GM10248 (cell line): ENCODE results near the gene ZBTB20.

Experiments
- CTCF ChIA-PET: fragments of 300-600 bp; sonication (Branson Sonifier 250); formaldehyde crosslinking; extraction: SDS; loops from one replicate; lab custom pipeline; 2021; ENCODE audit warnings: antibody characterized with exemption; lab: Yijun Ruan, JAX
- POLR2A ChIA-PET: fragments of 350-650 bp; sonication (Branson Sonifier 250); formaldehyde crosslinking; extraction: SDS; loops from one replicate; lab custom pipeline; 2020; ENCODE audit warnings: antibody characterized with exemption; lab: Yijun Ruan, JAX
- DNase-seq: peaks from one replicate; pipeline ENCODE4 v3.0.0; 2012; ENCODE audit errors: extremely low spot score
- CTCF ChIP-seq: IDR thresholded peaks from 2 replicates; pipeline ENCODE4 v1.5.1; 2012; ENCODE audit warnings: mild to moderate bottlenecking, low read depth; ENCODE audit errors: extremely low read depth, missing control alignments, control extremely low read depth

ZBTB20 gene

GRCh38 chr3:114496874-114497273, 650.2 kb downstream of the ZBTB20 start:
- no peak for DNase-seq
- TF ChIP-seq CTCF, result no peak
- ChIA-PET CTCF (interaction anchor here (1.0 kb wide), 1 partner anchor 15 kb away, joined by 3 read pairs; no protein-coding TSS in a partner anchor), POLR2A (no interaction called here)

GRCh38 chr3:114496466-114496865, 650.6 kb downstream of the ZBTB20 start:
- ChIA-PET POLR2A (no interaction called here), CTCF (interaction anchor here (1.0 kb wide), 1 partner anchor 15 kb away, joined by 3 read pairs; no protein-coding TSS in a partner anchor)
- no peak for DNase-seq
- TF ChIP-seq CTCF, result no peak

GRCh38 chr3:114496021-114496434, 651.1 kb downstream of the ZBTB20 start:
- ChIA-PET CTCF (no interaction called here), POLR2A (no interaction called here)
- DNase-seq, result no peak
- TF ChIP-seq CTCF, result no peak

GRCh38 chr3:114494498-114494897, 652.6 kb downstream of the ZBTB20 start:
- POLR2A ChIA-PET, result no interaction called here
- CTCF ChIA-PET, result no interaction called here
- TF ChIP-seq CTCF, result no peak

GRCh38 chr3:114490829-114491228, 656.3 kb downstream of the ZBTB20 start:
- TF ChIP-seq CTCF, result no peak
- no peak for DNase-seq
- ChIA-PET CTCF (interaction anchor here (1.4 to 2.1 kb wide), 2 partner anchors 14 to 17 kb away, joined by 5 to 7 read pairs; no protein-coding TSS in a partner anchor), POLR2A (no interaction called here)

More at GRCh38 chr3:114494498-114494897, 652.6 kb downstream of the ZBTB20 start:
- no peak for DNase-seq

- POLR2A ChIA-PET, result no interaction called here
- CTCF ChIA-PET, result no interaction called here
- no peak for DNase-seq
- TF ChIP-seq CTCF, result no peak
These were observed 659.6 kb downstream of the ZBTB20 start for GRCh38 chr3:114487502-114487901.
